Ishikawa (cell line): Measurements from ENCODE around the gene RABGAP1L.

ENCODE experiments used
- CEBPB ChIP-seq: IDR thresholded peaks from 2 replicates; pipeline ENCODE4 v1.6.1; 2012
- CREB1 ChIP-seq: IDR thresholded peaks from 2 replicates; pipeline ENCODE4 v1.6.1; 2012; ENCODE audit warnings: low read depth
- EGR1 ChIP-seq: IDR thresholded peaks from 2 replicates; pipeline ENCODE4 v1.6.1; 2012
- EP300 ChIP-seq: IDR thresholded peaks from 2 replicates; pipeline ENCODE4 v1.6.1; 2012; ENCODE audit warnings: borderline replicate concordance
- FOXM1 ChIP-seq: IDR thresholded peaks from 2 replicates; pipeline ENCODE4 v1.6.1; 2012; ENCODE audit warnings: low read depth, borderline replicate concordance
- MAX ChIP-seq: IDR thresholded peaks from 2 replicates; pipeline ENCODE4 v1.6.1; 2012
- NFIC ChIP-seq: IDR thresholded peaks from 2 replicates; pipeline ENCODE4 v1.6.1; 2012
- RAD21 ChIP-seq: IDR thresholded peaks from 2 replicates; pipeline ENCODE4 v1.6.1; 2012; ENCODE audit warnings: low read depth
- REST ChIP-seq: IDR thresholded peaks from 2 replicates; pipeline ENCODE4 v1.6.1; 2012; ENCODE audit warnings: low read depth, mild to moderate bottlenecking
- TAF1 ChIP-seq: IDR thresholded peaks from 2 replicates; pipeline ENCODE4 v1.6.1; 2012; ENCODE audit warnings: low read depth, mild to moderate bottlenecking
- TCF12 ChIP-seq: IDR thresholded peaks from 2 replicates; pipeline ENCODE4 v1.6.1; 2012; ENCODE audit warnings: low read depth
- TEAD4 ChIP-seq: IDR thresholded peaks from 2 replicates; pipeline ENCODE4 v1.6.1; 2012
- USF1 ChIP-seq: IDR thresholded peaks from 2 replicates; pipeline ENCODE4 v1.6.1; 2012
- YY1 ChIP-seq: IDR thresholded peaks from 2 replicates; pipeline ENCODE4 v1.6.1; 2012; ENCODE audit warnings: low read depth
- ZBTB7A ChIP-seq: IDR thresholded peaks from 2 replicates; pipeline ENCODE4 v1.6.1; 2012; ENCODE audit warnings: low read depth

Gene RABGAP1L

GRCh38 chr1:174580801-174581200, 421.5 kb downstream of the RABGAP1L start:
- TF ChIP-seq USF1, result no peak
- no peak for TF ChIP-seq TAF1
- TF ChIP-seq TCF12, result no peak
- no peak for TF ChIP-seq CEBPB
- no peak for TF ChIP-seq ZBTB7A
- no peak for TF ChIP-seq TEAD4

- no peak for TF ChIP-seq USF1
- TF ChIP-seq MAX, result no peak
- TF ChIP-seq TCF12, result no peak
- TF ChIP-seq REST, result no peak
- no peak for TF ChIP-seq EP300
- TF ChIP-seq YY1, result no peak
- no peak for TF ChIP-seq RAD21
- TF ChIP-seq FOXM1, result no peak
- TF ChIP-seq CEBPB, result no peak
- no peak for TF ChIP-seq ZBTB7A
- TF ChIP-seq CREB1, result no peak
- TF ChIP-seq TEAD4, result no peak
Observed at GRCh38 chr1:174583316-174583715, 424.0 kb downstream of the RABGAP1L start.

GRCh38 chr1:174584071-174584470, 424.8 kb downstream of the RABGAP1L start:
- no peak for TF ChIP-seq TEAD4
- no peak for TF ChIP-seq REST
- TF ChIP-seq CREB1, result no peak
- no peak for TF ChIP-seq EP300
- no peak for TF ChIP-seq MAX
- no peak for TF ChIP-seq ZBTB7A
- no peak for TF ChIP-seq NFIC
- no peak for TF ChIP-seq TAF1
- TF ChIP-seq USF1, result no peak
- no peak for TF ChIP-seq FOXM1
- TF ChIP-seq TCF12, result no peak
- no peak for TF ChIP-seq EGR1
- TF ChIP-seq RAD21, result no peak

DNA sequence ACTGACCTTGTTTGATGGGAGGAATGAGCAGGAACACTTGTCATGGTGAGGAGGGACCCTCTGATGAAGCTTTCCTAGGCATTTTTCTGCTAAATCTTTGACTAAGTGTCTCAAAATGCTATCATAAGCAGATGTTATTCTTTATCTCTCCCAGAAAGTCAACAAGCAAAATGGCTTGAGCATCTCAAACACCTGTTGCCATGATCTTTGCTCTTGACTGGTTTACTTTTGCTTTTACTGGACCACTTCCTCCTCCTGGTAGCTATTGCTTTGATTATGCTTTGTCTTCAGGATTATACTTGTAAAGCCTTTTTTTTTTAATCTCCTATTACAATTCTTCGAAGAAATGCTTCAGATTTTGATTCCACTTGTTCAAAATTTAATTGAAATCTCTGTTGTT, 445.9 kb downstream of the RABGAP1L start:
- TF ChIP-seq USF1 (no peak), REST (no peak), CEBPB (no peak), TCF12 (no peak), YY1 (no peak), NFIC (no peak), TAF1 (no peak), ZBTB7A (no peak), EGR1 (no peak), CREB1 (no peak), EP300 (no peak), RAD21 (no peak), TEAD4 (no peak), MAX (no peak), FOXM1 (no peak)
